C4-2B (cell line): Measurements from ENCODE around the gene AP3S2.

Experiments
- CTCF ChIP-seq: fragments of 450-650 bp; conservative IDR thresholded peaks from 2 replicates; pipeline ENCODE4 v1.5.1; 2017; ENCODE audit warnings: mild to moderate bottlenecking
- ZFX ChIP-seq: fragments of 450-650 bp; IDR thresholded peaks from 2 replicates; pipeline ENCODE4 v1.6.1; 2017

GRCh38 chr15:89799011-89799911 is 94.5 kb downstream of the AP3S2 start:
- TF ChIP-seq CTCF (no peak), ZFX (no peak)
